Prostate gland (tissue), 2 donors: ENCODE data around the gene PURA. TPM values are rescaled to one million over a fixed set of nuclear protein-coding genes. Genes with fewer than 3 reads are reported as not detected.
"Not testable (repeated sequence)": the region's sequence is repeated elsewhere in the genome, so short reads cannot be mapped to it uniquely, and the experiment has no call there.

Source experiments
- DNase-seq: peaks from one replicate; pipeline ENCODE4 v3.0.0-alpha.2; 2019; ENCODE audit warnings: low spot score
- H3K27ac ChIP-seq, 2 donors: fragments of 200-600 bp; sonication (generic); 2 replicates each; pipeline ENCODE4 v1.5.1; 2017 to 2019
- H3K27me3 ChIP-seq: fragments of 200-600 bp; sonication (generic); replicated peaks from 2 replicates; pipeline ENCODE4 v1.5.1; 2019; ENCODE audit not compliant: insufficient read depth
- H3K36me3 ChIP-seq, 2 donors: fragments of 200-600 bp; sonication (generic); 1 replicate in 1 of 2; 2 replicates in 1 of 2; pipeline versions ENCODE4 v1.5.1 to v1.8.1; 2017 to 2019
- H3K4me1 ChIP-seq: fragments of 200-600 bp; sonication (generic); replicated peaks from 2 replicates; pipeline ENCODE4 v1.5.1; 2019
- H3K4me3 ChIP-seq, 2 donors: fragments of 200-600 bp; sonication (generic); 2 replicates each; pipeline ENCODE4 v1.5.1; 2017 to 2019
- H3K9me3 ChIP-seq: fragments of 200-600 bp; sonication (generic); 2 replicates; pipeline ENCODE4 v1.5.1; 2017
- CTCF ChIP-seq, 4 experiments: fragments of 200-600 bp in 2 of 4; fragments of 450-650 bp in 2 of 4; sonication (generic) in 2 of 4; IDR thresholded peaks; 1 replicate in 3 of 4; 2 replicates in 1 of 4; pipeline ENCODE4 v1.5.1; 2016 to 2019; ENCODE audit warnings: antibody characterized with exemption in 4 of 4, mild to moderate bottlenecking in 2 of 4, moderate library complexity in 2 of 4
- POLR2A ChIP-seq: fragments of 450-650 bp; IDR thresholded peaks from one replicate; pipeline ENCODE4 v1.6.1; 2016; ENCODE audit warnings: antibody characterized with exemption, mild to moderate bottlenecking
- POLR2AphosphoS5 ChIP-seq: sonication (generic); formaldehyde crosslinking; IDR thresholded peaks from one replicate; pipeline ENCODE4 v1.6.1; 2017; ENCODE audit warnings: antibody characterized with exemption
- WGBS: methylation state at CpG from one replicate; pipeline ENCODE4 v1.1.5; 2018; 5-methylcytosine and 5-hydroxymethylcytosine counted together
- intact Hi-C: fragments of 100-400 bp; cut with DNase I; formaldehyde crosslinking; loops from one replicate; pipeline ENCODE4 v1.14.2; 2022
- total RNA-seq, 2 donors: library from RNA; depleted of rRNA; stranded (reverse); fragments of >200 nt; gene quantifications; one replicate each; pipeline ENCODE4 v1.1.0, GENCODE V29; 2016

PURA gene
- total RNA-seq, 2 donors from 2014 or later, result 24.2 to 27.2 TPM

- H3K9me3 ChIP-seq, result no peaks in the 10 kb centered on the region
- DNase-seq, result no peak
- TF ChIP-seq POLR2AphosphoS5, result no peak
- TF ChIP-seq CTCF (IDR thresholded peaks at IDR 0.05), result no peak
- no peak for TF ChIP-seq POLR2A
- H3K36me3 ChIP-seq, result no peaks in the 10 kb centered on the region
- no peaks in the 10 kb centered on the region for H3K27me3 ChIP-seq
- 69% methylated on average over 8 of the region's 8 CpGs for WGBS
- H3K4me1 ChIP-seq, result peaks cover 3% of the 10 kb centered on the region
- intact Hi-C loops, result no loop called here
- no peak overlapping the region for H3K4me3 ChIP-seq
- H3K27ac ChIP-seq, result no peak overlapping the region
Observed at GRCh38 chr5:140153905-140154304, 40.0 kb downstream of the PURA start.

- intact Hi-C loops, result loop anchor here (5.0 kb wide), 2 partner anchors 48 to 368 kb away; no protein-coding TSS in a partner anchor
- H3K27ac ChIP-seq, H3K4me3 ChIP-seq, H3K4me1 ChIP-seq, H3K9me3 ChIP-seq, H3K36me3 ChIP-seq, DNase-seq, H3K27me3 ChIP-seq: not testable (repeated sequence)
- WGBS, result 82% methylated on average over 21 of the region's 21 CpGs
Observed at GRCh38 chr5:140154710-140155381, 40.9 kb downstream of the PURA start.

- intact Hi-C loops, result loop anchor here (1.0 to 5.0 kb wide), 3 partner anchors 50 to 370 kb away; no protein-coding TSS in a partner anchor
- H3K9me3 ChIP-seq, result no peaks in the 10 kb centered on the region
- TF ChIP-seq CTCF (IDR thresholded peaks at IDR 0.05) (peak; percentile 83 to 93 (median 92)), POLR2AphosphoS5 (peak; percentile 51), POLR2A (no peak)
- peak overlapping the region; percentile 5 to 8 for H3K4me3 ChIP-seq
- no peaks in the 10 kb centered on the region for H3K36me3 ChIP-seq
- WGBS, result 7% methylated on average over 30 of the region's 30 CpGs
- peak overlapping the region in 1 of 2 donors; percentile 0 for H3K27ac ChIP-seq
- no peaks in the 10 kb centered on the region for H3K27me3 ChIP-seq
- peak; percentile 86 for DNase-seq
- peaks cover 3% of the 10 kb centered on the region for H3K4me1 ChIP-seq
Observed at GRCh38 chr5:140157032-140157781, 43.3 kb downstream of the PURA start.

- intact Hi-C loops, result loop anchor here (5.0 kb wide), 2 partner anchors 52 to 372 kb away; no protein-coding TSS in a partner anchor
- TF ChIP-seq POLR2AphosphoS5, result no peak
- TF ChIP-seq CTCF (IDR thresholded peaks at IDR 0.05), result no peak
- no peak for TF ChIP-seq POLR2A
- no peaks in the 10 kb centered on the region for H3K36me3 ChIP-seq
- no peaks in the 10 kb centered on the region for H3K27me3 ChIP-seq
- no peaks in the 10 kb centered on the region for H3K9me3 ChIP-seq
- DNase-seq, result no peak
- 74% methylated on average over 7 of the region's 7 CpGs for WGBS
- H3K4me3 ChIP-seq, result no peak overlapping the region
- no peaks in the 10 kb centered on the region for H3K4me1 ChIP-seq
- no peak overlapping the region for H3K27ac ChIP-seq
Observed at GRCh38 chr5:140159014-140159927, 45.4 kb downstream of the PURA start.

GRCh38 chr5:140162275-140162674 lies 48.4 kb downstream of the PURA start:
- Histone ChIP-seq H3K4me1 (no peaks in the 10 kb centered on the region), H3K9me3 (no peaks in the 10 kb centered on the region), H3K4me3 (no peak overlapping the region), H3K27me3 (no peaks in the 10 kb centered on the region), H3K27ac (no peak overlapping the region), H3K36me3 (no peaks in the 10 kb centered on the region)
- intact Hi-C loops, result no loop called here
- TF ChIP-seq POLR2AphosphoS5 (no peak), CTCF (IDR thresholded peaks at IDR 0.05) (no peak), POLR2A (no peak)
- 92% methylated on average over 5 of the region's 5 CpGs for WGBS
- no peak for DNase-seq
